Spleen (tissue), 7 donors: ENCODE results near the gene PLA2G12A.

ENCODE experiments used
- CTCF ChIP-seq, 11 experiments: fragments of 200-600 bp in 7 of 11; fragments of 450-650 bp in 4 of 11; sonication (generic) in 4 of 11; IDR thresholded peaks in 8 of 11; conservative IDR thresholded peaks in 3 of 11; 1 replicate in 7 of 11; 2 replicates in 4 of 11; pipeline versions ENCODE4 v1.4.0 to v1.8.0; 2016 to 2021; ENCODE audit warnings: antibody characterized with exemption in 11 of 11, inconsistent platforms in 4 of 11, mild to moderate bottlenecking in 1 of 11
- POLR2A ChIP-seq, 3 donors: fragments of 450-650 bp; IDR thresholded peaks; one replicate each; pipeline ENCODE4 v1.5.1; 2017; ENCODE audit warnings: antibody characterized with exemption in 3 of 3, mild to moderate bottlenecking in 1 of 3
- POLR2AphosphoS5 ChIP-seq, 3 donors: sonication (generic); formaldehyde crosslinking; IDR thresholded peaks; one replicate each; pipeline ENCODE4 v1.5.1; 2017; ENCODE audit warnings: antibody characterized with exemption in 3 of 3
- donor health status: DM: no; HTN: no; CAD: no; lungs with moderate emphysema.
- donor health status: DM: no; HTN: no; CAD: no.
- donor health status: DM: no; HTN: no; CAD: no.

GRCh38 chr4:109708435-109708834 is 21.4 kb downstream of the PLA2G12A start:
- TF ChIP-seq CTCF (IDR thresholded peaks at IDR 0.05 in 8 of 11, conservative IDR thresholded peaks at IDR 0.05 in 3 of 11): no peak
- TF ChIP-seq POLR2A (IDR thresholded peaks at IDR 0.05): no peak
- no peak for TF ChIP-seq POLR2AphosphoS5 (IDR thresholded peaks at IDR 0.05)
